T-helper 22 cell (primary cell): ENCODE data around the gene ZNF783.
A peak's percentile ranks its signal among the peaks of the same experiment; 100 is the strongest.
"Not testable (repeated sequence)": the region's sequence is repeated elsewhere in the genome, so short reads cannot be mapped to it uniquely, and the experiment has no call there.

Source experiments
- DNase-seq: peaks from one replicate; pipeline ENCODE4 v3.0.0-alpha.2; 2020; ENCODE audit warnings: low read depth

ZNF783 gene

GRCh38 chr7:149261829-149262617 is at the start of gene ZNF783:
ZNF783 (plus strand) TSS chr7:149262196; CDS start chr7:149262334, 138 bp downstream.
- DNase-seq, result peak; percentile 77

GRCh38 chr7:149214020-149214720 is 47.8 kb upstream of the ZNF783 start:
- DNase-seq, result no peak

- DNase-seq, result no peak
Measured at GRCh38 chr7:149216402-149216801, 45.6 kb upstream of the ZNF783 start.

- DNase-seq, result no peak
Measured at GRCh38 chr7:149217570-149217969, 44.4 kb upstream of the ZNF783 start.

- DNase-seq, result no peak
Measured at GRCh38 chr7:149218469-149219420, 43.3 kb upstream of the ZNF783 start.

GRCh38 chr7:149220534-149220933 is 41.5 kb upstream of the ZNF783 start:
- no peak for DNase-seq

GRCh38 chr7:149223176-149223575 is 38.8 kb upstream of the ZNF783 start:
- no peak for DNase-seq

- DNase-seq, result no peak
Measured at GRCh38 chr7:149223761-149224160, 38.2 kb upstream of the ZNF783 start.

- DNase-seq, result no peak
Measured at GRCh38 chr7:149224352-149224751, 37.6 kb upstream of the ZNF783 start.

- no peak for DNase-seq
Measured at GRCh38 chr7:149225106-149225505, 36.9 kb upstream of the ZNF783 start.

- DNase-seq, result no peak
Measured at GRCh38 chr7:149225656-149226055, 36.3 kb upstream of the ZNF783 start.

GRCh38 chr7:149226366-149226765 is 35.6 kb upstream of the ZNF783 start:
- not testable (repeated sequence) for DNase-seq

- no peak for DNase-seq
Measured at GRCh38 chr7:149226840-149227494, 35.0 kb upstream of the ZNF783 start.

- no peak for DNase-seq
Measured at GRCh38 chr7:149228831-149229471, 33.0 kb upstream of the ZNF783 start.

- no peak for DNase-seq
Measured at GRCh38 chr7:149229526-149229925, 32.5 kb upstream of the ZNF783 start.

- no peak for DNase-seq
Measured at GRCh38 chr7:149232362-149232761, 29.6 kb upstream of the ZNF783 start.

GRCh38 chr7:149233655-149234204 is 28.3 kb upstream of the ZNF783 start:
- not testable (repeated sequence) for DNase-seq

- DNase-seq, result no peak
Measured at GRCh38 chr7:149237502-149237901, 24.5 kb upstream of the ZNF783 start.

GRCh38 chr7:149238051-149238450 is 23.9 kb upstream of the ZNF783 start:
- no peak for DNase-seq

- DNase-seq, result peak; percentile 75
Measured at GRCh38 chr7:149239345-149240143, 22.5 kb upstream of the ZNF783 start, which contains the start of gene ZNF212. ZNF212 (plus strand) TSS chr7:149239651; CDS start chr7:149239779, 128 bp downstream.
